HG03175 (cell line): ENCODE measurements around the gene OR10J1.
"Not testable (repeated sequence)": the region's sequence is repeated elsewhere in the genome, so short reads cannot be mapped to it uniquely, and the experiment has no call there.

Experiments
- ATAC-seq: cut with Tn5 transposase; IDR thresholded peaks from one replicate; pipeline ENCODE4 v1.9.1; 2021; ENCODE audit warnings: mild to moderate bottlenecking, moderate library complexity; ENCODE audit not compliant: unreplicated experiment

OR10J1 gene

DNA sequence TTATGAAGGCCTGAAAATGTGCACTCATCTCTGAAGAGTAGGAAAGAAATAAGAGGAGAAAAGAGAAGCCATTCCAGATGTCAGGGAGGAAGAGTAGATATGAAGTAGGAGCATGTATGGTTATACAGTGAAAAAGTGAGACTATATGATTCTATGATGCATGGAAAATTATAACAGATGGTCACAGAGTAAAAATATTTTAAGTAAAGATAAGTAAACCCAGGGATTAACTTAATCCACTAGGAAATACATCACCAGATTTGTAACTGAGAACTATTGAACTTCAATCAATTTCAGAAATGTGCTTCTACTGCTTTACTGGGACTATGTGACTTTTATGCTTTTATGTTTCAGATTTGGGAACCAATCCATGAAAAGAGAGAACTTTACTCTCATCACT is at the start of gene OR10J1:
Gene OR10J1 (plus strand): TSS at position 301 of the 400 bp plus-strand sequence. CDS start 70 bp downstream, at position 371.
- no peak for ATAC-seq

- ATAC-seq, result no peak
Observed at GRCh38 chr1:159406821-159407220, 32.7 kb upstream of the OR10J1 start.

DNA sequence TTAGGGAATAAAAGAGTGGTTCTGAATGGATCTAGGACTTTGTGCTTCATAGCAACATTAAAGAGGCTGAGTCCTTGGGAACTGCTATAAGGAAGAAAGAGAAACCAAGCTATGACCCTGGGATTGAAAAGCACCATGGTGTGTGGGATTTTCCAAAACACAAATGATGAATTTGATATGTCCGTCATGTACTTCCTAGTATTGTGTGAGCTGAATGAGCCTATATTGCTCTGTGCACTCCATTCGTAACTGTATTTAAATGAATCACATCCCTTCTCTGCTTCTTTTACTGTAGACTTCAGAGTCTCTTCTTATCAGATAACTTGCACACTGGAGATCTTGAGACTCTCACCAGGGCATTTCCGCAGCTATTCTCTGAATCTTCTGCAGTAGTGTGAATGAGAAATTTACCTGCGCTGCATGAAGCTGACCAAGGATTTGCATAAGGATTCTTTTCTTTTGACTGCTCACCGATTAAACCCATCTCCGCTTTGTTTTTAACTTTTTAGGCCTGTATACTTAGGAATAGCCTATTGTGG is 30.6 kb upstream of the OR10J1 start:
- no peak for ATAC-seq

DNA sequence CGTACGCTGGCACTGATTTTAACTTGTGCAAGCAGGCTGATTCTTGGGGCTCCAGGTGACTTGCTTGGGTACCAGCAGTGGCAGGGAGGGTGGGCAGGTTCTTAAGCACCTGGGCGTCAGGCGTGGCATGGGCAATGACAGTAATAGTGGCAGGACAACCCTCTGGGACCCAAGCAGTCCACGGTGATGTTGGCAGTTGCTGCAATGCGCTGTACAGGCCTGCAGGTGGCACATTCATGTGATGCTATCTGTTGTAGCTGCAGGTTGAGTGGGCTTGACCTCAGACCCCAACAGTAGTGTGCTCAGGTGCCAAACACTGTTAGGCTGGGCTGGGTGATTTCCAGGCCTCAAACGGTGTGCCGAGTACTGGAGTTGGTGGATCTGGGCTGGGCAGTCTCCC is 17.7 kb upstream of the OR10J1 start:
- ATAC-seq, result no peak

- no peak for ATAC-seq
Observed at GRCh38 chr1:159428536-159428935, 11.0 kb upstream of the OR10J1 start.

DNA sequence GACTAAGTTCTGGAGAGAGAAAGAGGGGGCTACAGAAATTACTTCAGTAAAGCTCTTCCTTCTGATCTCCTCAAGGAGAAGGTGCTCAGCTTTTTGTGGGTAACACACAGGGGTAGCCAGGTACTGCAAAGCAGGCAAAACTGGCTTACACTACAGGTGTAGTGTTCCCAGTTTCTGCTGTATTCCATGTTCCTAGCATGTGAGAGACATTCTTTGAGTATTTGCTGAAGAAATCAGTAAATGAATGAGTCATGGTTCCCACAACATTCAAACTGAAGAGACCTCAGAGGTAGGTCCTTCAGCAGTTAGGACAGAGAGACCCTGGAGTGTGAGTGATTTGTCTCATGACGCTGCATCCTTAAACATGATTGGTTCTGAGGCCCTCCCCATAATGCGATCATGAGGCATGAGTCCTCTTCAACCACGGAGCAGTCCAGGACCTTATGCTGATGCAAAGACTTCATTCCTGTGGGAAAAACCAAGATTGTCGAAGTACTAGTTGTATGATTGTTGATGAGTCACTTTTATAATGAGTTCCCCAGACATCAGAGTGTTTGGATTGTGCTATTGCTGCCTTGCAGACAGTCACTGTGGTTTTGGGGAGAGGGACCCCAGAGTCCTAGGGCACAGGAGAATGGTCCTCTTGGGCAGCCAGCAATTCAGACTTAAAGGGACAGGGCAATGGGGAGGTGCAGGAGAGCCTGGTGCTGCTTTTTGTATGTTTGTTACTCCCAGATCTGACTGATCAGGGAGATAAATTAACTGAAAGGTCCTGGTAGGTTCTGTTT is 10.3 kb upstream of the OR10J1 start:
- no peak for ATAC-seq

GRCh38 chr1:159430985-159431384 is 8.5 kb upstream of the OR10J1 start:
- no peak for ATAC-seq

DNA sequence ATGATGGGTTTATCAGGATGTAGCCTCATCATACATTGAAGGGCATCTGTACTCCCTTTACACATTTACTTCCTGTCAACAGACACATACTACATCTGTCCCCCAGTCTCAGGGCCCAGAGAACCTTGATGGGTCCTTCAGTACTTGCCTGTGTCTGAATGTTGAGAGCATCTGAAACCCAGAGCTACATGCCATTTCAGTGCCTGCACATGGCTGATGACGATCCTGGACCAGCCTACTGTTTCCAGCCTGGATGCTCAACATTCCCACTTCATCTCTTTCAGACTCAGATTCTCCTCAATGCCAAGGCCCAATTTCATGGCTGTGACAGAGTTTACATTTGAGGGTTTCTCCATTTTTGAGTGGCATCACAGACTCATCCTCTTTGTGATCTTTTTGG is 7.6 kb upstream of the OR10J1 start, which contains the start of gene OR10J4:
Gene OR10J4 (plus strand): TSS at position 301 of the 400 bp plus-strand sequence.
- no peak for ATAC-seq

DNA sequence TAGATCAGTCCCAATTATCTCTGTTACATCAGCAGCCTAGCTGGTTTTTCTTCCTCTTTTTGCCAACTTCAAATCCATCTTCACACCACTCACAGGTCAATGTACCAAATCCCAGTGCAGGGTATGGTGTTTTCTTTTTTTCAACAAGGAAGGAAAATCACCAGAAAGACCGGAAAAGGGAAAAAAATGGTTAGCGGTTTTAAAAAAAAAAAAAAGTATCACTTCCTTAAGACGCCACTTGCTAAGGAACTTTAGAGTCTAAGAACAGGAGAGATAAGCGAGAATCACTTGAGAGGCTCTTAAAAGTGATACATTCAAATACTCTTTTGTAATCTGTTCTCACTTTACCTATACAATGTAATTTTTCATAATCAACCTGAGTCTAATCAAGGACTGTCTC is 3.1 kb upstream of the OR10J1 start:
- ATAC-seq, result no peak

- ATAC-seq, result no peak
Observed at GRCh38 chr1:159441360-159441759, 1.8 kb downstream of the OR10J1 start.

- no peak for ATAC-seq
Observed at GRCh38 chr1:159442428-159442827, 2.9 kb downstream of the OR10J1 start.

- no peak for ATAC-seq
Observed at GRCh38 chr1:159443066-159443750, 3.7 kb downstream of the OR10J1 start.

- ATAC-seq, result no peak
Observed at GRCh38 chr1:159444511-159444910, 5.0 kb downstream of the OR10J1 start.

- no peak for ATAC-seq
Observed at GRCh38 chr1:159448181-159448580, 8.7 kb downstream of the OR10J1 start.

DNA sequence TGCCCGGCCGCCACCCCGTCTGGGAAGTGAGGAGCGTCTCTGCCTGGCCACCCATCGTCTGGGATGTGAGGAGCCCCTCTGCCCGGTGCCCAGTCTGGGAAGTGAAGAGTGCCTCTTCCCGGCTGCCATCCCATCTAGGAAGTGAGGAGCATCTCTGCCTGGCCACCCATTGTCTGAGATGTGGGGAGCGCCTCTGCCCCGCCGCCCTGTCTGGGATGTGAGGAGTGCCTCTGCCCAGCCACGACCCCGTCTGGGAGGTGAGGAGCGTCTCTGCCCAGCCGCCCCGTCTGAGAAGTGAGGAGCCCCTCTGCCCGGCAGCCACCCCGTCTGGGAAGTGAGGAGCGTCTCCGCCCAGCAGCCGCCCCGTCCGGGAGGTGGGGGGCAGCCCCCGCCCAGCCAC is 10.1 kb downstream of the OR10J1 start:
- not testable (repeated sequence) for ATAC-seq

DNA sequence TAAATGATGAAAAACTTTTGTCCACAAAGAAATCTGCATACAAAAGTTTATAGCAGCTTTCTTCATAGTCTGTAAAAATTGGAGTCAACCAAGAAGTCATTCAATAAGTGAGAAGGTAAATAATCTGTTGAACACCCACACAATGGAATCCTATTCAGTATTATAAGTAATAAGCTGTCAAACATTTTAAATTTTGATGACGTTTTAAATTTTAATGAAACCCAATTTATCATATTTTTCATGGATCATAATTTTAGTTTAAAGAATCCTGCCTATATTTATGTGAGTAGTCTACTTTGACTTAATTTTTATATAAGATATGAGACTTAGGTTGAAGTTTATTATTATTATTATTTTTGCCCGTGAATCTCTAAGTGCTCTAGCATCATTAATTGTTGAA is 20.0 kb downstream of the OR10J1 start:
- no peak for ATAC-seq

DNA sequence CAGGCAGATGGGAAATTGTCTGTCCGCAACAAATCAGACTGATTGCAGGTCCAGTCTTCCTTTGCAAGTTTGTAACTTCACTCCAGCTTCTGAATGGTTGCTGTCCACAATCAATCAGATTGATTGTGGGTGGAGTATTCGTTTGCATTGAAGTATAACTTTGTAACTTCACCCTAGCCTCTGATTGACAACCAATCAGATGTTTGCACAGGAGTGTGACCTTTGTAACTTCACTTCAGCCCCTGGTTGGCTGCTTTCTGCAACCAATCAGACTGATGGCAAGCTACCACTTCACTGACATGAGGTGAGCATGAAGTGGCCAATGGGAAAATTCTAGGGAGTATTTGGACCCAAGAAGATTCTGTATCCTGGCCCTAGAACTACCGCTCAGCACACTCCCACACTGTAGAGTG is 25.7 kb downstream of the OR10J1 start:
- no peak for ATAC-seq

DNA sequence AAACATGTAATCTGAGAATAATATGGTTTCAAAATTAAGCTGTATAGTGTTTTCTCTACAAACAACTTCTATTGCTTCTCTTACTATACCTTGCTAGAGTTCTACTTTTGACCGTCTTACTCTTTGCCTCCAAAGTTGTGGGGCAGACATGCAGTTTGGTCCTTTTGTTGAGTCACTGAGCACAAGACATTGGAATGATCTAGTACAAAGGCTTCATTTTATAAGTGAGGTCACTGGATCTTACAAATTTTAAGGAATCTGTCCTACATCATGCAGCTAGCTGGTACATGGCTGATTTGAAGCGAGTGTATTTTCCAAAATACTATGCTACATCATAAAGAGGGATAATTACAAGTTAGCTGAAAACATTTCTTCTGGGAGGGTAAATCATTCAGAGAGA is 28.8 kb downstream of the OR10J1 start:
- no peak for ATAC-seq

GRCh38 chr1:159469921-159470533 is 30.5 kb downstream of the OR10J1 start:
- ATAC-seq, result no peak

DNA sequence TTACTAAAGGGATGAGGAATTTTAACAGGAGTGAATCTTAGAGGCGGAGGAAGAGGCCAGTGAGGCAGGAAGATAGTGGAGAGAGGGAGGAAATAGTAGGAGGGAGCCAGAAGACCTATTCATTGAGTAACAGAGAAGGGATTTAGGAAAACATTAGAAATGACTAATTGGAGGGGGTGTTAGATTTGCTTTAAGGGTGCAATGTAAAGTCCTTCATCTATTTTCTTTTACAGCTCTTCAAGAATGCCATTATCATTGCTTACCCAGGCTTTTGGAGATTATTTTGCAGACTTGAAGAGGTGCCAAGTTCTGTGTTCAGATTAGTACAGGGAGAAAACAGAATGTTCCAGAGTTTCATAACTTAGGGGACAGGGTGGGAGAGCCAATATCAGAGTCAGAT is 33.8 kb downstream of the OR10J1 start:
- no peak for ATAC-seq

GRCh38 chr1:159474926-159475325 is 35.4 kb downstream of the OR10J1 start:
- no peak for ATAC-seq

DNA sequence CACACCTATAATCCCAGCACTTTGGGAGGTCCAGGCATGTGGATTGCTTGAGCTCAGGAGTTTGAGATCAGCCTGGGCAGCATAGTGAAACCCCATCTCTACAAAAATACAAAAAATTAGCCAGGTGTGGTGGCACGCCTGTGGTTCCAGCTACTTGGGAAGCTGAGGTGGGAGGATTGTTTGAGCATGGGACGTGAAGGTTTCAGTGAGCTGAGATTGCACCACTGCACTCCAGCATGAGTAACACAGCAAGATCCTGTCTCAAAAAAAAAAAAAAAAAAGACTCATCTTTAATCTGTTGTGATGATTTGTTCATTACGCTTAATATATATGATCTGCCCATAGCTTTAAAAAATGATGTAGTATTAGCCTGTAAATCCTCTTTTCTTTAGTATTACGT is 44.0 kb downstream of the OR10J1 start:
- no peak for ATAC-seq
